ENCODE data around the gene GATAD2B.
A peak's percentile ranks its signal among the peaks of the same experiment; 100 is the strongest.
"Not testable (repeated sequence)": the region's sequence is repeated elsewhere in the genome, so short reads cannot be mapped to it uniquely, and the experiment has no call there.

Gene GATAD2B

GRCh38 chr1:153888533-153888932 is 34.2 kb downstream of the GATAD2B start:
- DNase-seq (ENCODE audit: low read depth in 2 of 2) = no peak

GRCh38 chr1:153886127-153886526 is 36.6 kb downstream of the GATAD2B start:
- DNase-seq (ENCODE audit: low read depth in 2 of 2) = no peak

GRCh38 chr1:153883223-153883622 is 39.5 kb downstream of the GATAD2B start:
- DNase-seq (ENCODE audit: low read depth in 2 of 2) = no peak

- no peak for DNase-seq (ENCODE audit: low read depth in 2 of 2)
These were observed 40.4 kb downstream of the GATAD2B start for GRCh38 chr1:153882296-153882912.

- no peak for DNase-seq (ENCODE audit: low read depth in 2 of 2)
These were observed 41.0 kb downstream of the GATAD2B start for GRCh38 chr1:153881751-153882150.

- DNase-seq (ENCODE audit: low read depth in 2 of 2) = peak in 1 of 2 donors; percentile 16
These were observed 41.8 kb downstream of the GATAD2B start for GRCh38 chr1:153880962-153881361.

- DNase-seq (ENCODE audit: low read depth in 2 of 2) = no peak
These were observed 42.7 kb downstream of the GATAD2B start for GRCh38 chr1:153880024-153880423.

GRCh38 chr1:153877112-153877511 is 45.7 kb downstream of the GATAD2B start:
- DNase-seq (ENCODE audit: low read depth in 2 of 2) = no peak

GRCh38 chr1:153872934-153873333 is 49.8 kb downstream of the GATAD2B start:
- no peak for DNase-seq (ENCODE audit: low read depth in 2 of 2)

GRCh38 chr1:153872331-153872730 is 50.4 kb downstream of the GATAD2B start:
- DNase-seq (ENCODE audit: low read depth in 2 of 2) = no peak

- no peak for DNase-seq (ENCODE audit: low read depth in 2 of 2)
These were observed 53.3 kb downstream of the GATAD2B start for GRCh38 chr1:153869486-153869885.

- DNase-seq (ENCODE audit: low read depth in 2 of 2) = no peak
These were observed 56.5 kb downstream of the GATAD2B start for GRCh38 chr1:153866045-153866850.

GRCh38 chr1:153860285-153860684 is 62.5 kb downstream of the GATAD2B start:
- DNase-seq (ENCODE audit: low read depth in 2 of 2) = no peak

GRCh38 chr1:153857505-153857904 is 65.3 kb downstream of the GATAD2B start:
- DNase-seq (ENCODE audit: low read depth in 2 of 2) = no peak

GRCh38 chr1:153856763-153857162 is 66.0 kb downstream of the GATAD2B start:
- no peak for DNase-seq (ENCODE audit: low read depth in 2 of 2)

- no peak for DNase-seq (ENCODE audit: low read depth in 2 of 2)
These were observed 70.6 kb downstream of the GATAD2B start for GRCh38 chr1:153852170-153852569.

- peak in 1 of 2 donors; percentile 4 for DNase-seq (ENCODE audit: low read depth in 2 of 2)
These were observed 73.1 kb downstream of the GATAD2B start for GRCh38 chr1:153849487-153850185.

GRCh38 chr1:153848805-153849204 is 74.0 kb downstream of the GATAD2B start:
- DNase-seq (ENCODE audit: low read depth in 2 of 2) = no peak

GRCh38 chr1:153845158-153845557 is 77.6 kb downstream of the GATAD2B start:
- no peak for DNase-seq (ENCODE audit: low read depth in 2 of 2)

- DNase-seq (ENCODE audit: low read depth in 2 of 2) = not testable (repeated sequence)
These were observed 78.4 kb downstream of the GATAD2B start for GRCh38 chr1:153844349-153844748.

GRCh38 chr1:153842006-153842471 is 80.7 kb downstream of the GATAD2B start:
- DNase-seq (ENCODE audit: low read depth in 2 of 2) = no peak

- DNase-seq (ENCODE audit: low read depth in 2 of 2) = no peak
These were observed 81.2 kb downstream of the GATAD2B start for GRCh38 chr1:153841463-153841994.

Data from stimulated activated CD8-positive, alpha-beta memory T cell treated with anti-CD3 and anti-CD28 coated beads, Interleukin-7, amount 100 ng/mL, for 4 hours (primary cell).